Nephron (organoid): Measurements from ENCODE around the gene DPH3.

Experiments used
- H3K27ac Mint-ChIP-seq, 3 experiments: 2 replicates each; pipeline ENCODE4 v1.8.0; 2020; ENCODE audit warnings: mixed read lengths in 3 of 3, mild to moderate bottlenecking in 2 of 3, moderate library complexity in 1 of 3
- H3K27me3 Mint-ChIP-seq: 2 replicates; pipeline ENCODE4 v1.8.0; 2021; ENCODE audit warnings: low read depth, mild to moderate bottlenecking, moderate library complexity, mixed read lengths
- H3K36me3 Mint-ChIP-seq: 2 replicates; pipeline ENCODE4 v1.8.0; 2020; ENCODE audit warnings: low read depth, mixed read lengths
- H3K4me1 Mint-ChIP-seq: 2 replicates; pipeline ENCODE4 v1.8.0; 2020; ENCODE audit warnings: mixed read lengths
- H3K4me3 Mint-ChIP-seq, 3 experiments: 2 replicates each; pipeline ENCODE4 v1.8.0; 2020; ENCODE audit warnings: mild to moderate bottlenecking in 3 of 3, mixed read lengths in 3 of 3, moderate library complexity in 2 of 3
- H3K9me3 Mint-ChIP-seq: 2 replicates; pipeline ENCODE4 v1.8.0; 2020; ENCODE audit warnings: mixed read lengths
- CTCF ChIP-seq, 3 experiments: fragments of 200-600 bp; sonication (generic); IDR thresholded peaks; one replicate each; pipeline ENCODE4 v1.5.0; 2021; ENCODE audit warnings: antibody characterized with exemption in 3 of 3; ENCODE audit not compliant: unreplicated experiment in 3 of 3

The DPH3 gene

GRCh38 chr3:16252988-16253387, 11.8 kb downstream of the DPH3 start:
- no peaks in the 10 kb centered on the region for H3K36me3 Mint-ChIP-seq
- no peak overlapping the region for H3K4me3 Mint-ChIP-seq
- peaks cover 3% of the 10 kb centered on the region for H3K27me3 Mint-ChIP-seq
- no peaks in the 10 kb centered on the region for H3K9me3 Mint-ChIP-seq
- H3K27ac Mint-ChIP-seq, result no peak overlapping the region
- no peak for TF ChIP-seq CTCF (IDR thresholded peaks at IDR 0.05; ENCODE audit: unreplicated experiment in 3 of 3)
- H3K4me1 Mint-ChIP-seq, result no peaks in the 10 kb centered on the region

GRCh38 chr3:16252243-16252978, 12.3 kb downstream of the DPH3 start:
- no peaks in the 10 kb centered on the region for H3K4me1 Mint-ChIP-seq
- no peak overlapping the region for H3K4me3 Mint-ChIP-seq
- peaks cover 4% of the 10 kb centered on the region for H3K27me3 Mint-ChIP-seq
- no peaks in the 10 kb centered on the region for H3K36me3 Mint-ChIP-seq
- TF ChIP-seq CTCF (IDR thresholded peaks at IDR 0.05; ENCODE audit: unreplicated experiment in 3 of 3), result no peak
- no peaks in the 10 kb centered on the region for H3K9me3 Mint-ChIP-seq
- peak overlapping the region in 1 of 3 experiments; percentile 57 for H3K27ac Mint-ChIP-seq

- TF ChIP-seq CTCF (IDR thresholded peaks at IDR 0.05; ENCODE audit: unreplicated experiment in 3 of 3), result no peak
- H3K27me3 Mint-ChIP-seq, result peaks cover 7% of the 10 kb centered on the region
- peak overlapping the region in 1 of 3 experiments; percentile 57 for H3K27ac Mint-ChIP-seq
- H3K4me3 Mint-ChIP-seq, result no peak overlapping the region
- no peaks in the 10 kb centered on the region for H3K9me3 Mint-ChIP-seq
- H3K36me3 Mint-ChIP-seq, result no peaks in the 10 kb centered on the region
- H3K4me1 Mint-ChIP-seq, result no peaks in the 10 kb centered on the region
Measured at GRCh38 chr3:16251316-16252085, 13.2 kb downstream of the DPH3 start.

- no peak overlapping the region for H3K27ac Mint-ChIP-seq
Measured at GRCh38 chr3:16249886-16250285, 14.9 kb downstream of the DPH3 start.

GRCh38 chr3:16249336-16249735, 15.4 kb downstream of the DPH3 start:
- peaks cover 7% of the 10 kb centered on the region for H3K27me3 Mint-ChIP-seq
- H3K4me1 Mint-ChIP-seq, result no peaks in the 10 kb centered on the region
- H3K27ac Mint-ChIP-seq, result no peak overlapping the region
- no peaks in the 10 kb centered on the region for H3K9me3 Mint-ChIP-seq
- TF ChIP-seq CTCF (IDR thresholded peaks at IDR 0.05; ENCODE audit: unreplicated experiment in 3 of 3), result peak; percentile 10 to 17 (median 16)
- H3K4me3 Mint-ChIP-seq, result no peak overlapping the region
- no peaks in the 10 kb centered on the region for H3K36me3 Mint-ChIP-seq

More at GRCh38 chr3:16249886-16250285, 14.9 kb downstream of the DPH3 start:
- Mint-ChIP-seq H3K27me3 (peaks cover 7% of the 10 kb centered on the region), H3K4me3 (no peak overlapping the region), H3K9me3 (no peaks in the 10 kb centered on the region), H3K36me3 (no peaks in the 10 kb centered on the region), H3K4me1 (no peaks in the 10 kb centered on the region)
- no peak for TF ChIP-seq CTCF (IDR thresholded peaks at IDR 0.05; ENCODE audit: unreplicated experiment in 3 of 3)
